ENCODE data around the gene F2RL3.

F2RL3 gene

DNA sequence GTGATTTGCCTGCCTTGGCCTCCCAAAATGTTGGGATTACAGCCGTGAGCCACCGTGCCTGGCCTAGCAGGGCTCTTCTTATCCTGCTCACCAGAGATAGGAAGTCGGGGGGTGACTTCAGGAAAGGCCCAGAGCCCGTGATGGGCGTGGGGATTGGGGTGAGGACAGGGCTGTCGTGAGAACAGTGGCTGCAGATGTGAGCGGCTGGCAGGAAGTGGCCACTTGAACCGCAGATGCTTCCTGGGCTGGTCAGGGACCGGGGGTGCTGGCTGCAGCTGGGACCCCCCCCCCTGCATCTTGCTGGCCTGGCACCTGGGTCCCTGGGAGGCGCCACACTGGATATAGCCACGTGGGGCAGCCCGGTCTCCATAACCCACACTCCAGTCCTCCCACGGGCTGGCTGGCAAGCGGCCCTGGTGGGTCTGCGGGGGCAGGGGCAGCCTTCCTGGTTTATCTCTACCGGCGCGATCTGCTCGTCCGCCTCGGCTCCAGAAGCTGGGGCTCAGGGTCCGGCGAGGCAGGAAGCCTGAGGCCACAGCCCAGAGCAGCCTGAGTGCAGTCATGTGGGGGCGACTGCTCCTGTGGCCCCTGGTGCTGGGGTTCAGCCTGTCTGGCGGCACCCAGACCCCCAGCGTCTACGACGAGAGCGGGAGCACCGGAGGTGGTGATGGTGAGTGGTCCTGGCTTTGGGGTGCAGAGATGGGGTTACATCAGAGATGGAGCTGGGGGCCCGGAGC is at the start of gene F2RL3:
TSS of gene F2RL3 (plus strand) at position 371 of the 737 bp plus-strand sequence. CDS start at position 562, 191 bp downstream.
- TF ChIP-seq CTCF (IDR thresholded peaks at IDR 0.05) = no peak
- no peak for TF ChIP-seq ZFX (IDR thresholded peaks at IDR 0.05; ENCODE audit: borderline replicate concordance)
- peak within 1 kb of the TSS; percentile 81 for H3K27ac ChIP-seq

DNA sequence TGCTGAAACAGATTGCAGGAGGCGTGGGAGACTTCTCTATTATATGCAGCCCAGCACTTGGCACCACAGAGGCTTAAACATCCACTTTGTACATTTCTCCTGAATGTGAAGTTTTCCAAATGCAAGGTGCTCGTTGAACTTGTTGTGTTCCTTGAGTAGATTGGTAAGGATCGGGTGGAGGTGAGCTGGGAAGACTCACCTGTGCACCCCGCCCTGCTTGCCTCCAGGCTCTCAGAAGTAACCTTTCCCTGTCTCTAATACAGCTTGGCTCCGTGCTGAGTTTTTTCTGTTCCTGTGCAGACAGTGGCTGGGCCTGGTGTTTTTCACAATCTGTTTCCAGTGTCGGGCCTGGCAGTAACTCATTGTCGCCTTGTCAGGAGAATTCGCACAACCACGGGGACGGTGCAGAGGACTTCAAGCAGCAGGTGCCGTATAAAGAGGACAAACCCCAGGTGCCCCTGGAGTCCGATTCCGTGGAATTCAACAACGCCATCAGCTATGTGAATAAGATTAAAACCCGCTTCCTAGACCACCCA is 47.3 kb upstream of the F2RL3 start:
- TF ChIP-seq CTCF (IDR thresholded peaks at IDR 0.05) = no peak
- TF ChIP-seq ZFX (IDR thresholded peaks at IDR 0.05; ENCODE audit: borderline replicate concordance) = no peak

GRCh38 chr19:16846901-16847300 is 41.9 kb upstream of the F2RL3 start:
- H3K27ac ChIP-seq = no peak overlapping the region
- TF ChIP-seq CTCF (IDR thresholded peaks at IDR 0.05) (no peak), ZFX (IDR thresholded peaks at IDR 0.05; ENCODE audit: borderline replicate concordance) (no peak)

More for the DNA sequence above, 47.3 kb upstream of the F2RL3 start:
- no peak overlapping the region for H3K27ac ChIP-seq

GRCh38 chr19:16847430-16847829 is 41.4 kb upstream of the F2RL3 start:
- no peak for TF ChIP-seq ZFX (IDR thresholded peaks at IDR 0.05; ENCODE audit: borderline replicate concordance)
- TF ChIP-seq CTCF (IDR thresholded peaks at IDR 0.05) = no peak

DNA sequence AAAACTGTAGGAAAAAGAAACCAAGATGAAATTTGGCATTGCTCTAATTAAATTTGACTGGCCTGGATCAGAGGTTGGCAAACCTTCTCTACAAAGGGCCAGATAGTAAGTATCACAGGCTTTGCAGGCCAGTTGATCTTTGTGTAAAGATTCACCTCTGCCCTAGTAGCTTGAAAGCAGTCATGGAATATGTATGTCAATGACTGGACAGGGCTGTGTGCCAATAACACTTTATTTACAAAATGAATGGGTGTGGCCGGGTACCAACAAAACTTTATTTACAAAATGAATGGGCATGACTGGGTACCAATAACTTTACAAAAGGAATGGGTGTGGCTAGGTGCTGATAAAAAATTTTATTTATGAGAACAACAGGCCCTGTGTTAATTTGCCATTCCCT is 39.6 kb upstream of the F2RL3 start:
- no peak for TF ChIP-seq ZFX (IDR thresholded peaks at IDR 0.05; ENCODE audit: borderline replicate concordance)
- no peak for TF ChIP-seq CTCF (IDR thresholded peaks at IDR 0.05)
- H3K27ac ChIP-seq = peak overlapping the region; percentile 46

More at GRCh38 chr19:16847430-16847829, 41.4 kb upstream of the F2RL3 start:
- H3K27ac ChIP-seq = no peak overlapping the region

GRCh38 chr19:16850133-16850532 is 38.7 kb upstream of the F2RL3 start:
- TF ChIP-seq CTCF (IDR thresholded peaks at IDR 0.05) = no peak
- no peak for TF ChIP-seq ZFX (IDR thresholded peaks at IDR 0.05; ENCODE audit: borderline replicate concordance)
- H3K27ac ChIP-seq = no peak overlapping the region

DNA sequence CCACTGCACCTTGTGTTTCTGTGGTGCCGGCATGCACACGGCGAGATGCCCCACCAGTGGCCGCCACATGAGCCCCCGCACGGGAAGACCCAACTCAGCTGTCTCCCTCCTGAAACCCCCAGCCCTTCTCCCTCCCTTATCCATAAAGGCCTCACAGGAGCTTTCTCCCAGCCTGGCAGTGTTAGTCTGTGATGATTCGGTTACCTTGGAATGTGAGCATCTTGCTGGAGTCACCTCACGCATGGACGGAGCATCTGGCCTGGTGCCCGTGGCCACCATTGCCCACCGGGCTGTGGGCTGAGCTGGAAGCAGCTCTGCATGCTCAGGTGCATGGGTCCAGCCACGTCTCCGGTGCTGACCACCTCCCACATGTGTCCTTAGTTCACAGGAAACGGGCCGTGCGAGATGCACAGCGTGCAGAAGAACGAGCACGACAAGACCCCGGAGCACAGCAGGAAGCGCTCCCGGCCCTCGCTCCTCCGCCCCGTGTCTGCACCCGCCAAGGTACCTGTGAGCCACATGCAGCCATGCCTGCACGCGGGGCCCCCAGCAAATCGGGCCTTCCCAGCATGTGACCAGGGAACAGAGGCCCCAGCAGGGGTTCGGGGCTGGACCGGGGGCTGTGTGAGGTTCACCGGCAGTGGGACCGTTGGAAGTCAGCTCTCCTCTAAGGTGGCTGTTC is 37.6 kb upstream of the F2RL3 start:
- no peak overlapping the region for H3K27ac ChIP-seq
- TF ChIP-seq ZFX (IDR thresholded peaks at IDR 0.05; ENCODE audit: borderline replicate concordance) = no peak
- no peak for TF ChIP-seq CTCF (IDR thresholded peaks at IDR 0.05)

Data from 22Rv1 (cell line).